Nephron (organoid): ENCODE data around the gene PTPN21.

Experiments
- H3K27ac Mint-ChIP-seq, 3 experiments: 2 replicates each; pipeline ENCODE4 v1.8.0; 2020; ENCODE audit warnings: mixed read lengths in 3 of 3, mild to moderate bottlenecking in 2 of 3, moderate library complexity in 1 of 3
- H3K27me3 Mint-ChIP-seq: 2 replicates; pipeline ENCODE4 v1.8.0; 2021; ENCODE audit warnings: low read depth, mild to moderate bottlenecking, moderate library complexity, mixed read lengths
- H3K36me3 Mint-ChIP-seq: 2 replicates; pipeline ENCODE4 v1.8.0; 2020; ENCODE audit warnings: low read depth, mixed read lengths
- H3K4me1 Mint-ChIP-seq: 2 replicates; pipeline ENCODE4 v1.8.0; 2020; ENCODE audit warnings: mixed read lengths
- H3K4me3 Mint-ChIP-seq, 3 experiments: 2 replicates each; pipeline ENCODE4 v1.8.0; 2020; ENCODE audit warnings: mild to moderate bottlenecking in 3 of 3, mixed read lengths in 3 of 3, moderate library complexity in 2 of 3
- H3K9me3 Mint-ChIP-seq: 2 replicates; pipeline ENCODE4 v1.8.0; 2020; ENCODE audit warnings: mixed read lengths
- TF ChIP-seq, protein P1 (sequence below), 3 experiments: fragments of 200-600 bp; sonication (generic); IDR thresholded peaks; one replicate each; pipeline ENCODE4 v1.5.0; 2021; ENCODE audit warnings: antibody characterized with exemption in 3 of 3; ENCODE audit not compliant: unreplicated experiment in 3 of 3

The PTPN21 gene

DNA sequence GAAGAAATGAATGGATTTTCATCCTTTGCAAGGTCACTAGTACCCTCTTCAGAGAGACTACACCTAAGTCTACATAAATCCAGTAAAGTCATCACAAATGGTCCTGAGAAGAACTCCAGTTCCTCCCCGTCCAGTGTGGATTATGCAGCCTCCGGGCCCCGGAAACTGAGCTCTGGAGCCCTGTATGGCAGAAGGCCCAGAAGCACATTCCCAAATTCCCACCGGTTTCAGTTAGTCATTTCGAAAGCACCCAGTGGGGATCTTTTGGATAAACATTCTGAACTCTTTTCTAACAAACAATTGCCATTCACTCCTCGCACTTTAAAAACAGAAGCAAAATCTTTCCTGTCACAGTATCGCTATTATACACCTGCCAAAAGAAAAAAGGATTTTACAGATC lies 128.5 kb downstream of the PTPN21 start:
- Mint-ChIP-seq H3K27me3 (no peaks in the 10 kb centered on the region), H3K27ac (no peak overlapping the region), H3K4me1 (no peaks in the 10 kb centered on the region), H3K9me3 (no peaks in the 10 kb centered on the region), H3K36me3 (peaks cover 22% of the 10 kb centered on the region), H3K4me3 (no peak overlapping the region)
- TF ChIP-seq, protein P1, sequence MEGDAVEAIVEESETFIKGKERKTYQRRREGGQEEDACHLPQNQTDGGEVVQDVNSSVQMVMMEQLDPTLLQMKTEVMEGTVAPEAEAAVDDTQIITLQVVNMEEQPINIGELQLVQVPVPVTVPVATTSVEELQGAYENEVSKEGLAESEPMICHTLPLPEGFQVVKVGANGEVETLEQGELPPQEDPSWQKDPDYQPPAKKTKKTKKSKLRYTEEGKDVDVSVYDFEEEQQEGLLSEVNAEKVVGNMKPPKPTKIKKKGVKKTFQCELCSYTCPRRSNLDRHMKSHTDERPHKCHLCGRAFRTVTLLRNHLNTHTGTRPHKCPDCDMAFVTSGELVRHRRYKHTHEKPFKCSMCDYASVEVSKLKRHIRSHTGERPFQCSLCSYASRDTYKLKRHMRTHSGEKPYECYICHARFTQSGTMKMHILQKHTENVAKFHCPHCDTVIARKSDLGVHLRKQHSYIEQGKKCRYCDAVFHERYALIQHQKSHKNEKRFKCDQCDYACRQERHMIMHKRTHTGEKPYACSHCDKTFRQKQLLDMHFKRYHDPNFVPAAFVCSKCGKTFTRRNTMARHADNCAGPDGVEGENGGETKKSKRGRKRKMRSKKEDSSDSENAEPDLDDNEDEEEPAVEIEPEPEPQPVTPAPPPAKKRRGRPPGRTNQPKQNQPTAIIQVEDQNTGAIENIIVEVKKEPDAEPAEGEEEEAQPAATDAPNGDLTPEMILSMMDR (IDR thresholded peaks at IDR 0.05; ENCODE audit: unreplicated experiment in 3 of 3): no peak

DNA sequence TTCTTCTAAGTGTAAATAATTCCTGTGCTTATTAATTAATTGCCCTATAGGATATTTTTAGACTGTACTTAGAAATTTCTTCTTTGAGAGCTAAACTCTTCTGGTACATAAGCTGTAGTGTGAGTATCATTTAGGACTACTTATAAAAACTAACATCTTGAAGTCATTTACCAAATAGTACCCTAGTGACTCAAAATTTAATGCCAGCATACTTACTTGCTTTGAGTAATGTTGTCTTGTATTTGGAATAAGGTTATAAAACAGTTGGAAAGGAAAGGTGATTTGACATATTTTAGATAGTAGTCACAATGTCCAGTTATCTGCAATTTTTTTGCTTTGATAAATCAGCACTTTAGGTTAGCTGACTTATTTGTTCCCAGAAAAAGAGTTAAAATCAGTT lies 130.2 kb downstream of the PTPN21 start:
- Mint-ChIP-seq H3K9me3 (peaks cover 5% of the 10 kb centered on the region), H3K4me3 (no peak overlapping the region), H3K27ac (no peak overlapping the region), H3K36me3 (peaks cover 26% of the 10 kb centered on the region), H3K4me1 (no peaks in the 10 kb centered on the region), H3K27me3 (no peaks in the 10 kb centered on the region)
- TF ChIP-seq, protein P1 (IDR thresholded peaks at IDR 0.05; ENCODE audit: unreplicated experiment in 3 of 3): no peak

DNA sequence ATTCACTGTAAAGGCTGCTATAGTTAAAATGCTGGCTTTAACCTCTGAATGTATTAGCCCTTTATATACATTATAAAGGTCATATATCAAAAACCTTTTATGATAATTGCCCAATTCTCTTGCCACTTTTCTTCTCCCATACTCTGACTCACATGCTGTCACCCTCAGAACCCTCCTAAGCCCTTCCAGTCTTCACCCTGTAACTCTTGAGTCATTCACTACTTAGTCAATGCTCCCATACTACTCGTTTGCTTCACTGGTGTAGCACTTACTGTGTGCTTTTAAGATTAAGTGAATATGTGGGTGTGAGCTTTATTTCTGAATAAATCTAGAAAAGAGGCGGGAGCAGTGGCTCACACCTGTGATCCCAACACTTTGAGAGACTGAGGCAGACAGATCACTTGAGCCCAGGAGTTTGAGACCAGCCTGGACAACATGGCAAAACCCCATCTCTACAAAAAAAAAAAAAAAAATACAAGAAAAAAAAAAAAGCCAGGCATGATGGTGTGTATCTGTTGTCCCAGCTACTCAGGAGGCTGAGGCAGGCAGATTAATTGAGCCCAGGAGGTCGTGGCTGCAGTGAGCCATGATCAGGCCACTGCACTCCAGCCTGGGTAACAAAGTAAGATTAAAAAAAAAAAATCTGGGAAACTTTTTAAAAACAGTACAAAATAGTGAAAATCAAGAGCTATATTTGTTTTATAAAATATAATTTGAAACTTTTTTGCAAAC lies 131.7 kb downstream of the PTPN21 start:
- Mint-ChIP-seq H3K36me3 (peaks cover 41% of the 10 kb centered on the region), H3K4me1 (no peaks in the 10 kb centered on the region), H3K27me3 (no peaks in the 10 kb centered on the region), H3K4me3 (no peak overlapping the region), H3K9me3 (peaks cover 8% of the 10 kb centered on the region), H3K27ac (no peak overlapping the region)
- TF ChIP-seq, protein P1 (IDR thresholded peaks at IDR 0.05; ENCODE audit: unreplicated experiment in 3 of 3): no peak

DNA sequence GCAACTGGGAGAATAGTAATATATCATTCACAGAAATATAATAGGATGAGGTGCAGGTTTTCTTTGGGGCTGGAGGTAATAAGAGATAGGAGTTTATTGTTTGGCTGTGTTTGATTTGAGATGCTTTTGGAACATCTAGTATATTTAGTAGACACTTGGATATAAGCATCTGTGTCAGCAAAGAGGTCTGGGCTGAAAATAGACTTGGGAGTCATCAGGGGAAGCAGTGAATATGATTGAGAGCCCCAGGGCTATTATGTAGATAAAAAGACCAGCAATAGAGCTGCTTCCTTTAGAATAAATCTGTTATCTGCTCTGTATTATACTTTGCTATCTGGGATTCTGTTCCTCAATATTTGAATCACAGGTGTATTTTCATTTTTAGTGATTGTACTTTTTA lies 132.8 kb downstream of the PTPN21 start:
- H3K9me3 Mint-ChIP-seq: peaks cover 17% of the 10 kb centered on the region
- no peak overlapping the region for H3K4me3 Mint-ChIP-seq
- H3K36me3 Mint-ChIP-seq: peaks cover 51% of the 10 kb centered on the region
- H3K27me3 Mint-ChIP-seq: no peaks in the 10 kb centered on the region
- H3K4me1 Mint-ChIP-seq: no peaks in the 10 kb centered on the region
- H3K27ac Mint-ChIP-seq: no peak overlapping the region
- TF ChIP-seq, protein P1 (IDR thresholded peaks at IDR 0.05; ENCODE audit: unreplicated experiment in 3 of 3): no peak

DNA sequence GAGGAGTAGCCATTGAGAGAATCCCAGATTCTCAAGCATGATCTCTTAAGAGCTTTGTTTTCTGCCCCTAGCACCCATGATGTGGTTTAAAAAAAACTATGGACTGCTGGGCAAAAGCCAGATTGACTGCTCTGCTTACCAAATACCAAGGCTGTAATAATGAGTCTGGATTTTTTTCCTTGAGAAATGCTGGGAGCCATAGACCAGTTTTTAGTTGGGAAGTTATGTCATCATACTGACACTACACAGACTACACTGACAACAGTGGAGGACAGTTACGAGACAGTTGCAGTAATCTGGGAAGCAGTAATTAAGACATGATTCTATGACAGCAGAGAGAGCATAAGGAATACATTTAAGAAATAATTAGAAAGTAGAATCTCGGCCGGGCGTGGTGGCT lies 133.5 kb downstream of the PTPN21 start:
- Mint-ChIP-seq H3K36me3 (peaks cover 55% of the 10 kb centered on the region), H3K4me3 (no peak overlapping the region), H3K27ac (no peak overlapping the region), H3K4me1 (no peaks in the 10 kb centered on the region), H3K9me3 (peaks cover 17% of the 10 kb centered on the region), H3K27me3 (no peaks in the 10 kb centered on the region)
- TF ChIP-seq, protein P1 (IDR thresholded peaks at IDR 0.05; ENCODE audit: unreplicated experiment in 3 of 3): no peak

DNA sequence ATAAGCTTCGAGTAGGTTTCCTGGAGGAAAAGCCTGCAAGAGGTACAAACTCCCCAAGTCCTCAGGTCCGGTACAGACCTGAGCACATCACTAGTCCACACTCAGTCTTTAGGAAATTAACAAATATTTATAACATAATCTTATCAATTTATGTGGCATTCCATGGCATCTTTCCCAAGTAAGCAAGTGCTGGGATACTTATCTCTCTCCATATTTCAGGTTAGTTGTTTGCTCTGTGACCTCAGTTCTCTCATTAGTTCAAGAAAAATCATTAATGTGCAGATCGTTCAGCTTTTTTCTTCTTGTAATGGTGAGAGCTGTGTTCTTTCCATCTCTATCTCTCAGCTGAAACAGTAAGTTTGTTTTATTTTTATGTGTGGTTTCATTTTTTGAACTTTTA lies 134.6 kb downstream of the PTPN21 start:
- TF ChIP-seq, protein P1 (IDR thresholded peaks at IDR 0.05; ENCODE audit: unreplicated experiment in 3 of 3): no peak

More for the DNA sequence above, 134.6 kb downstream of the PTPN21 start:
- Mint-ChIP-seq H3K4me1 (no peaks in the 10 kb centered on the region), H3K4me3 (no peak overlapping the region), H3K27me3 (no peaks in the 10 kb centered on the region), H3K9me3 (peaks cover 27% of the 10 kb centered on the region), H3K36me3 (peaks cover 66% of the 10 kb centered on the region), H3K27ac (no peak overlapping the region)
